CD1c-positive myeloid dendritic cell (primary cell): ENCODE data around the gene OBSCN.

ENCODE experiments used
- DNase-seq: peaks from one replicate; pipeline ENCODE4 v3.0.0-alpha.2; 2016; ENCODE audit errors: extremely low spot score

OBSCN gene

GRCh38 chr1:228318823-228319241 is 111.0 kb downstream of the OBSCN start:
- no peak for DNase-seq

GRCh38 chr1:228319352-228320088 is 111.7 kb downstream of the OBSCN start:
- DNase-seq = no peak

- DNase-seq = no peak
Observed at GRCh38 chr1:228320394-228320793, 112.5 kb downstream of the OBSCN start.

GRCh38 chr1:228321435-228321834 is 113.6 kb downstream of the OBSCN start:
- no peak for DNase-seq

- DNase-seq = no peak
Observed at GRCh38 chr1:228321895-228322294, 114.1 kb downstream of the OBSCN start.

- DNase-seq = no peak
Observed at GRCh38 chr1:228323401-228323800, 115.6 kb downstream of the OBSCN start.

GRCh38 chr1:228325267-228325666 is 117.4 kb downstream of the OBSCN start:
- no peak for DNase-seq

- DNase-seq = no peak
Observed at GRCh38 chr1:228329887-228330286, 122.0 kb downstream of the OBSCN start.

- no peak for DNase-seq
Observed at GRCh38 chr1:228332797-228333738, 125.2 kb downstream of the OBSCN start.

GRCh38 chr1:228333739-228334115 is 125.9 kb downstream of the OBSCN start:
- DNase-seq = no peak

GRCh38 chr1:228334226-228334935 is 126.5 kb downstream of the OBSCN start:
- DNase-seq = no peak

- no peak for DNase-seq
Observed at GRCh38 chr1:228334954-228335353, 127.1 kb downstream of the OBSCN start.

GRCh38 chr1:228335406-228336307 is 127.8 kb downstream of the OBSCN start:
- no peak for DNase-seq

- no peak for DNase-seq
Observed at GRCh38 chr1:228336308-228337030, 128.6 kb downstream of the OBSCN start.

GRCh38 chr1:228337031-228337564 is 129.3 kb downstream of the OBSCN start:
- no peak for DNase-seq

- DNase-seq = no peak
Observed at GRCh38 chr1:228337711-228338520, 130.1 kb downstream of the OBSCN start.

- no peak for DNase-seq
Observed at GRCh38 chr1:228338521-228339051, 130.7 kb downstream of the OBSCN start.

- no peak for DNase-seq
Observed at GRCh38 chr1:228339059-228339704, 131.3 kb downstream of the OBSCN start.
